Daoy (cell line): ENCODE data around the gene LAMB1. TPM values are rescaled to one million over a fixed set of nuclear protein-coding genes. Genes with fewer than 3 reads are reported as not detected.

Source experiments
- DNase-seq: peaks from one replicate; pipeline ENCODE4 v3.0.0-alpha.2; 2015; ENCODE audit warnings: low read depth
- total RNA-seq: library from RNA; depleted of rRNA; stranded (reverse); fragments of >200 nt; shearing (Covaris generic); gene quantifications from 2 replicates; pipeline ENCODE4 v1.2.3, GENCODE V29; 2014; rRNA removed

Gene LAMB1
- total RNA-seq, 1 experiment from 2014 or later, result 179 TPM

- no peak for DNase-seq
Measured at GRCh38 chr7:107877731-107878382, 125.1 kb downstream of the LAMB1 start.

- DNase-seq, result no peak
Measured at GRCh38 chr7:107876916-107877315, 126.0 kb downstream of the LAMB1 start.

GRCh38 chr7:107874605-107875446 lies 128.1 kb downstream of the LAMB1 start:
- DNase-seq, result peak; percentile 72

- no peak for DNase-seq
Measured at GRCh38 chr7:107874111-107874510, 128.8 kb downstream of the LAMB1 start.

Other genes starting within 250 kb of the LAMB1 start
- gene SLC26A3, start 199.9 kb downstream of the LAMB1 start, total RNA-seq, result not detected in 2 replicates
- 163 and 168 TPM in 2 replicates for gene DLD, start 112.0 kb downstream of the LAMB1 start, total RNA-seq
- not detected in 2 replicates for gene LAMB4, start 127.2 kb upstream of the LAMB1 start, total RNA-seq